ENCODE measurements around the gene PPFIBP1. TPM values are rescaled to one million over a fixed set of nuclear protein-coding genes. Genes with fewer than 3 reads are reported as not detected.

The PPFIBP1 gene
- total and polyA plus RNA-seq, 2 of the 8 experiments (the other 6 are each of a cell fraction or from before 2014, with no cell fraction given) = 7.7 to 31.3 TPM

- Histone ChIP-seq H3K9me3 (ENCODE audit: insufficient read depth in 2 of 2, low read depth in 1 of 2, low read length in 1 of 2) (no peaks in the 10 kb centered on the region), H4K5ac (ENCODE audit: insufficient read length, low read depth, low read length) (no peak overlapping the region), H3K23me2 (ENCODE audit: low read depth, low read length) (no peaks in the 10 kb centered on the region), H2BK12ac (ENCODE audit: low read depth, low read length) (no peak overlapping the region), H3K36me3 (ENCODE audit: control insufficient read depth in 2 of 4, insufficient read depth in 4 of 4, low read length in 3 of 4) (no peaks in the 10 kb centered on the region), H3K79me1 (ENCODE audit: low read depth, low read length) (no peaks in the 10 kb centered on the region), H3K14ac (ENCODE audit: insufficient read length) (no peak overlapping the region), H2AFZ (ENCODE audit: low read length) (no peak overlapping the region), H3K79me2 (ENCODE audit: control insufficient read depth in 1 of 2, insufficient read depth in 2 of 2, low read length in 2 of 2) (no peaks in the 10 kb centered on the region), H3K9ac (replicated peaks in 1 of 4; ENCODE audit: extremely low read depth in 1 of 4, low read depth in 3 of 4, low read length in 3 of 4) (no peak overlapping the region), H3K27ac (ENCODE audit: low read depth, low read length) (no peak overlapping the region), H3K56ac (replicated peaks; ENCODE audit: insufficient read length, low read depth, low read length) (no peak overlapping the region), H3K4me1 (replicated peaks in 1 of 4; ENCODE audit: control insufficient read depth in 3 of 4, insufficient read depth in 4 of 4, low read length in 3 of 4) (no peaks in the 10 kb centered on the region), H2BK20ac (ENCODE audit: low read length) (no peak overlapping the region), H2BK120ac (replicated peaks; ENCODE audit: low read depth, low read length) (no peak overlapping the region), H2BK5ac (ENCODE audit: low read depth, low read length) (no peak overlapping the region), H2BK15ac (ENCODE audit: low read length) (no peak overlapping the region), H3K4ac (replicated peaks; ENCODE audit: insufficient read length, low read depth, low read length) (no peak overlapping the region), H4K8ac (ENCODE audit: extremely low read depth, insufficient read depth, low read length) (no peak overlapping the region), H4K91ac (replicated peaks; ENCODE audit: insufficient read length, low read length) (no peak overlapping the region), H3K23ac (ENCODE audit: insufficient read length) (no peak overlapping the region), H4K20me1 (replicated peaks in 1 of 2; ENCODE audit: control insufficient read depth in 1 of 2, insufficient read depth in 2 of 2, low read length in 2 of 2) (no peaks in the 10 kb centered on the region), H3K4me3 (ENCODE audit: extremely low read depth in 1 of 4, insufficient read depth in 2 of 4, low read depth in 3 of 4, low read length in 4 of 4) (no peak overlapping the region), H3K18ac (ENCODE audit: extremely low read depth, low read length) (no peak overlapping the region), H2AK5ac (ENCODE audit: low read depth, low read length) (no peak overlapping the region), H3K4me2 (ENCODE audit: insufficient read depth in 1 of 2, low read depth in 2 of 2, low read length in 2 of 2) (no peak overlapping the region), H3K27me3 (replicated peaks in 1 of 4; ENCODE audit: control insufficient read depth in 3 of 4, extremely low read depth in 1 of 4, insufficient read depth in 3 of 4, low read length in 3 of 4) (no peaks in the 10 kb centered on the region)
- FAIRE-seq (no peak), DNase-seq (ENCODE audit: low read depth in 1 of 2, low spot score in 2 of 2) (no peak)
- 89% methylated on average over 2 of the region's 2 CpGs; no CpG with 5 or more reads in 1 of the 2 experiments for WGBS, 2 experiments (ENCODE audit: extremely low coverage in 1 of 2, insufficient coverage in 1 of 2, insufficient read length in 1 of 2, insufficient replicate concordance in 2 of 2, low coverage in 1 of 2, low lambda C conversion rate in 2 of 2, missing lambda C conversion rate in 1 of 2)
- POLR2A ChIA-PET (ENCODE audit: partially characterized antibody) = no interaction called here
- CTCF ChIA-PET (ENCODE audit: partially characterized antibody) = interaction anchor here (1.7 kb wide), 1 partner anchor 207 kb away, joined by 4 read pairs; no protein-coding TSS in a partner anchor
- TF ChIP-seq RAD21 (IDR thresholded peaks at IDR 0.05 in 1 of 2, conservative IDR thresholded peaks at IDR 0.05 in 1 of 2; ENCODE audit: low read depth in 2 of 2, low read length in 2 of 2) (no peak), CHD2 (IDR thresholded peaks at IDR 0.05; ENCODE audit: low read length) (no peak), ZNF274 (IDR thresholded peaks at IDR 0.05; ENCODE audit: borderline replicate concordance, extremely low read depth, low read length) (no peak), BCL11A (IDR thresholded peaks at IDR 0.05; ENCODE audit: low read depth in 2 of 2, low read length in 2 of 2) (no peak), KDM1A (IDR thresholded peaks at IDR 0.05; ENCODE audit: borderline replicate concordance, low read length) (no peak), TAF7 (optimal IDR thresholded peaks at IDR 0.05; ENCODE audit: borderline replicate concordance, low read depth, low read length) (no peak), FOSL1 (IDR thresholded peaks at IDR 0.05; ENCODE audit: insufficient read depth, low read depth, low read length) (no peak), NANOG (IDR thresholded peaks at IDR 0.05; ENCODE audit: insufficient read depth, low read depth, low read length, poor library complexity, severe bottlenecking) (no peak), BRCA1 (IDR thresholded peaks at IDR 0.05; ENCODE audit: low read depth, low read length) (no peak), ASH2L (IDR thresholded peaks at IDR 0.05; ENCODE audit: low read length) (no peak), EZH2 (IDR thresholded peaks at IDR 0.05; ENCODE audit: low read depth, low read length, severe bottlenecking) (no peak), TBP (IDR thresholded peaks at IDR 0.05; ENCODE audit: low read depth, low read length) (no peak), HDAC2 (IDR thresholded peaks at IDR 0.05; ENCODE audit: borderline replicate concordance in 1 of 2, low read depth in 2 of 2, low read length in 2 of 2) (no peak)
Measured at GRCh38 chr12:27631813-27632491, 107.9 kb downstream of the PPFIBP1 start.

All from H1 (cell line).